LNCaP clone FGC (cell line): ENCODE measurements around the gene KIF3C.

Source experiments
- DNase-seq: peaks from one replicate; pipeline ENCODE4 v3.0.0-alpha.2; 2011; ENCODE audit warnings: low read depth
- H3K4me3 ChIP-seq: 2 replicates; pipeline ENCODE4 v1.5.1; 2011; ENCODE audit warnings: mild to moderate bottlenecking, low read depth, low read length, control low read depth
- CTCF ChIP-seq: IDR thresholded peaks from 2 replicates; pipeline ENCODE4 v1.5.1; 2012; ENCODE audit warnings: mild to moderate bottlenecking; ENCODE audit not compliant: control insufficient read depth, insufficient read depth; ENCODE audit errors: extremely low read depth

Gene KIF3C

GRCh38 chr2:25994509-25994908 lies 12.2 kb upstream of the KIF3C start:
- no peak for DNase-seq
- no peak overlapping the region for H3K4me3 ChIP-seq
- TF ChIP-seq CTCF, result no peak

- no peak for TF ChIP-seq CTCF
- no peak for DNase-seq
Observed at GRCh38 chr2:25993049-25993448, 10.8 kb upstream of the KIF3C start.

GRCh38 chr2:25992556-25992955 lies 10.3 kb upstream of the KIF3C start:
- DNase-seq, result no peak
- H3K4me3 ChIP-seq, result no peak overlapping the region
- TF ChIP-seq CTCF, result no peak

More at GRCh38 chr2:25993049-25993448, 10.8 kb upstream of the KIF3C start:
- H3K4me3 ChIP-seq, result no peak overlapping the region

GRCh38 chr2:25991965-25992364 lies 9.7 kb upstream of the KIF3C start:
- no peak for TF ChIP-seq CTCF
- DNase-seq, result no peak
- H3K4me3 ChIP-seq, result no peak overlapping the region

- DNase-seq, result no peak
- TF ChIP-seq CTCF, result no peak
- no peak overlapping the region for H3K4me3 ChIP-seq
Observed at GRCh38 chr2:25989154-25989553, 6.9 kb upstream of the KIF3C start.

GRCh38 chr2:25988134-25988533 lies 5.8 kb upstream of the KIF3C start:
- H3K4me3 ChIP-seq, result no peak overlapping the region
- DNase-seq, result no peak
- TF ChIP-seq CTCF, result no peak

GRCh38 chr2:25983735-25984134 lies 1.4 kb upstream of the KIF3C start:
- no peak for DNase-seq
- no peak overlapping the region for H3K4me3 ChIP-seq
- no peak for TF ChIP-seq CTCF
